NCI-H1092 (cell line): ENCODE data around the gene BCAR3.

Experiments used
- DNase-seq: peaks from one replicate; lab custom pipeline; 2025; lab: John Stamatoyannopoulos, UW

BCAR3 gene

DNA sequence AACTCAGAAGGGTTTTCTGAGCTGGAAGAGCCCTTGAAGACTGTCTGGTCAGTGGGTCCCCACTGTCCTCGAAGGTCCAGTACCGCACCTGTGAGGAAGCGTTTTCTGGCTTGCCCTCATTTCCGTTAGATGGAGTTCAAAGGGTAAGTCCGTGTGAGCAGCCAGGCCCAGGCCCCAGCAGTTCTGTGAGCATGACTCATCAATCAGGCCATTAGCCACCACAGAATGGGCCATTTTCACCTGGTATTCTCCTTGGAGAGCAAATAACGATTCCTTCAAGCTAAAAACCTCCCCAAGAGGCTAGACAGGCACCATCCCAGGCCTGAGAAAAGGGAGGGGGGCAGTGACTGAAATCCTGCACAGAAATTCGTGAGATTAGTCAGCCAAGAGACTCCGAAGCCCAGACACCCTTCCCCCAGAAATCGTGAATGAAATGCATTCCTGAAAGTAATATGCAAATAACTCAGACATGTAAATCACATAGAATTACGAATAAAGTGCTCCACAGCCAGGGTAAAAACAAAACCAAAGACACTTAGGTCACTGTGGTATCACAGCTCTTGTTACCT is 66.0 kb downstream of the BCAR3 start:
- DNase-seq, result no peak

DNA sequence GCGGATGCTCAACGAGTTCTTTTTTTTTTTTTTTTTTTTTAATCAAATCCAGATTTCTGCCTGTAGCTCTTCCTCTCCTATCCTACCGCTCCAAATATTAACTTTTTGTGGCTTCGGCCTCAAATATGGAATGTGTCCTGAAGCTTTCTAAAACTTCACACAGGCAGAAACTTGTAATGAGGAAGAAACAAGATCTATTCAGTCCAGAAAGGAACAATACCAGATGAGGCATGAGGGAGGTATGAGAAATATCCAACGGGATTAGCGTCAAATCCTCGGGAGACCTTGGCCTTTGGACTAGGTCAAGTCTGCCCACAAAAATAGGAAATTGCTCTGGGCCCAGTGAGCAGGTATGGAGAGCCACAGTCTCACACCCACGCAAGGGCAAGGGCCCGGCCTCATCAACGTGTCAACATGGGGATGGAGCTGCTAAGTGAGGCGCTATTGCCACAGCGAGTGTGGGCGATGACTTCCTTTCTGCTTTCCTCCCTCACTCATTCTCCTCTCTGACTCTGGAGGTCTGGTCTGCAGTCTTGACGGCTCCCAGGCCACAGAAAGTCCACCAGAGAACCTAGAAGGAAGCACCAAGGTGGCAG is 66.6 kb downstream of the BCAR3 start:
- no peak for DNase-seq

DNA sequence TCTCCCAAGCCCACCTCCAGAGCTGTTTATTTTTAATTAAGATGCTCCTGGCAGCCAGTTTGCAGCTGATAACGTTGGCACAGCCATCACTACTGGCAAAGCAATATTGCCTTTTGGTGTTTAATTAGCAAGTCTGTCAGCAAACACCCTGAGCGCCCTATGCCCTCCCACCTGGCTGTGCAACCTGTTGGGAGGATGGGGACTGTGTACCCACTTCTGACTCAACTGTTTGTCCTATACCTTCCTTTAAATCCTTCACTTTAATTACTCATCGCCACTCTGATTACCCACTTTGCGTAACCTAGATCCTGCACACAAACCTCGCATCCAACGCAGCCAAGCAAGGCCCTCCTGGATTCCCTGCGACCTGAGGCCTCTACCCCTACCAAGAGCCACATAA is 67.1 kb downstream of the BCAR3 start:
- peak; percentile 31 for DNase-seq

DNA sequence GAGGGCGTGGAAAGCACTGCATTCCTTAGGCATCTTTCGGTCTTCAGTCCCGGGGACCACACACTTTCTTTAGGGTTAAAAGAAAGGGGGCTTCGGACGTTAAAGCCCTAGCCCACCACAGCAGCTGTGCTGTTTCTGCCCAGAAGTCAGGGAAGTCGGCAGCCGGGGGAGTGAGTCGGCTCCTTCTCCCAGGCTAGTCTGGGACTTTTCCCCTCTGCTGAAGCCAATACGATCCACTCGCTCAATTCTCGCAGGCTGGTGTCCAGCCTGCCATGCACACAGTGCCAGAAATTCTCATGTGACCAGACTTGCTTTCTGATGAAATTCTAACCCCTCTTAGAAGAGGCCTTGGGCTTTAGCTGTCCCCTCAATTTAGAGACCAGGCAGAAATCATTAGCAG is 67.7 kb downstream of the BCAR3 start:
- peak; percentile 31 for DNase-seq

DNA sequence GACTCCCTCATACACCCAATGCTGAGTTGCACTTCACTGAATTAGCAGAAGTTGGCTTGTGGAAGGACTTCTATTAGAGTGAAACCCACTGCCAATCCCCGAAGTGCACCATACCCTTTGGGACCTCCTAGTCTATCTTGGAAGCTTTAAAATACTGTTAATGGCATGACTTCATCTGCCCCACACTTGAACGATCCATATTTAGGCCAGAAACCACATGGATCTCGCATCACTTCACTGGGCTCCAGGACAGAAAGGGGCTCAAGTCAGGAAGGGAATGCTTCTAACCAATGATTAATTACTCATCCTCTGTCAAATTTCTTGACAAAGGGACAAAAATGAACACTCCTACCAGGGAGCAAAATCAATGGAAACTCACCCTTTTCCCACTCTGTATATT is 69.1 kb downstream of the BCAR3 start:
- no peak for DNase-seq

DNA sequence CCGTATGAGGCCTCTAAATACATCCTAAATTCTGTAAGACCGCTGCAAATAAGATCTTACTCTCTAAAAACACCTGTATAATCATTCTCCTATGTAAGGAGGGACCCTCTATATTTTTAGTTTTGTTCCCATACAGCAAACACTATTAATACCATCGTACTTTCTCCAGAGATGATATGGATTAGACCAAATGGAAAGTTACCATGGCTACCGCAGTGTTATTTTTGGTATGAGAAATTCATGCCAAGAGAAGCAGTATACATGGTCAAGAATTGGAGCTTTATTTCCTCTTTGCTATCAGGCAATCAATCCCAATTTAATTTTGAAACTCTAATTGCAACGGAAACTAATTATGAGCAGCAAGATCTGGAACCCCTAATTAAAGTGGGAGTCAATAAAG is 70.0 kb downstream of the BCAR3 start:
- DNase-seq, result no peak

DNA sequence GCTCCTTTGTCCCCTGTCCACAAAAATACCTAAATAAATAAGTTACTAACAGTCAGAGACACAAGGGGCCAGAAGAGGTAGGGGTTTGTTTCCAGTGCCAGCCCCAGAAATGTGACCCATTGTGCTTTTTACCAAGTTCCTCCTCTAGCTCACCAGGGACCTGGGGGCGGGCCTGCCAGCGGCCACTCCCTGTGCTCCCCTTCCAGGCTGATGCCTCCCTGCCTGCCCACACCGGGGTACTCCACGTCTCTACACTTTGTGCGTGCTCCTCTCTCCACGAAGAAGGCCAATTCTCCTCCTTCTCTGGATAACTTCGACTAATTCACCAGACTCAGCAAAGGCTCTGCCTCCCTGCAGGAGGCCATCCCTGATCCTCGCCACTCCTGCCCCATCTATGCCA is 72.1 kb downstream of the BCAR3 start:
- no peak for DNase-seq

DNA sequence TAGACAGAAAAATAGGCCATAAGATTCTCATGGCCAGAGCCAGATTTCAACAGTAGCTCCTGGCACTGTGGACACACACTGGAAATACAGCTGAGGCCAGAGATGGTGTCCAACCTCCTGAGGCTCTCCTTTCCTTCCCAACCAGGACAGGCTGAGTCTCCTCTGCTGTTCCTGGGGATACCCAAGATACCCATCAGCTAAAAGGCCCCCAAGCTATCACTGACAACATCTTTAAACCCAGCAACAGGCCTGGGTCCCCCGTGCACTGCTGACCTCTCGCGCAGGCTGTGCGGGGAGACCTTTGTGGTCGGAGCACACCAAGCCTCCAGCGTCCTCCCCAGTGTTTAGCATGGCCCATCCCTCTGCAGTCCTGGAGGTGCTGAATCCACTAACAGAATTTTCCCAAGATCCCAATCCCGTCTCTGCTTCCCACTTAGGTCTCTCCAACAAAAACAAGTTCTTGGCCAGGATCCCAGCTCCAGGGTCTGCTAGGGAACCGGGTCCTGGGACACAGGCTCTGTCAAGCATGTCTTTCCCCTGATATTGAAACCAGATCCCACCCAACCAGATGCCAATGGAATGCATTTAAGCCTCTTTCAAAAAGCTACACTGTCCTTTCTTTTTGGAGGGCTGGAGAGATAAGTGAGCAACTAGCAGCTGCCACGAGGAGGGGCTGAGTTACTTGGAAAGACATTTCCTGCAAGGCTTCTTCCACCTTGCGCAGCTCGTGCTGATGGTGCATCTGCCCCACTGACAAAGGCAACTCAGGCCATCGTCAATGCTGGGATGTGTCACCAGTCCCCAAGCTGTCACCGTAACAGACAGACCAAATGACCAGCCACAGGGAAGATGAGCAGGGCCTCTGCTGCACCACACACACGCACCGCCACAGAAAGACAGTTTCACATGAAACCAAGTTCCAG is 73.2 kb downstream of the BCAR3 start:
- no peak for DNase-seq

DNA sequence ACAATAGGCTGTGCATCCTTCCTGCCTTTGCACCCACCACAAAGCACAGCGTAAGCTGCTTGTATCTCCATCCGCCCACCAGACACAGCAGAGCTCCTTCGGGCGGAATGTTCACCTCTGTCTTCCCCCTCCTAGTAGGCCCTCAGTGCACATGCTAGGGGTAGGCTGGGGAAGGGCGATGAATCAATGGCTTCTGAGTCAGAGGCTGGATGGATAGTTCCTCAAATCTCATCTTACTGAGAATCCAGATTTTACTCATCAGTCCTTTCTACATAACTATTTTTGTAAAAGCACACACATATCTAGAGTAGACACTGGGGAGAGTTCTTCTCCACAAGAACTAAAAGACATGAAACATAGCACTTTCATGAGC is 73.8 kb downstream of the BCAR3 start:
- DNase-seq, result no peak

DNA sequence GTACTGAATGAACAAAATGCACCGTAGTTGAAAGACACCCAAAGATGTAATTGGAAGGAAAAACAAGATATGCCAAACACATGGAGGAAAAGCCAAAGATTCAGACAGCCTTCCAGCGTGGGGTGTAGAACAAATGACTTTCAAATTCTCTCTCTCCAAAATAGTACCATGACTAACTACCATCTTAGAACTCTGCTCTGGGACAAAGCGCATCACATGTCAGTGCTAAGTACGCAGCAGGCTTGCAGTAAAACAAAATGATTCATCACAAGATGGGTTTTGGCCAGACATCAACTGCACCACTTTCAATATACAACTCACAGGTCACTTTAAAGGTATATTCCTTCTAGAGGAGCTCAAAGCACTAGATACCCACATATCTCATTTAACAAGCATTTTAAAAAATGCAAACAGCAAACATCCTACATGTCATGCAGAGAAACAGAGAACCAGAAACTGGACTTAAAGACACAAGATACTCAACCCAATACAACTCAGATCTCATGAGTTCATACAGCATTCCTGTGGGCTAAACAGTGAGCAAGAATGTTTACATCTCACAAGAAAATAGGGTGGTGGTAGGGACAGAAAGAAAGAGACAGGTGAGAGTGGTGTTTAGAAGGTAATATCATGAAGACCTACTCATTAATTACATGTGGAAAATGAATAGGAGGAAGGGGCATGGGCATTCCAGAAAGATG is 75.7 kb downstream of the BCAR3 start:
- no peak for DNase-seq

DNA sequence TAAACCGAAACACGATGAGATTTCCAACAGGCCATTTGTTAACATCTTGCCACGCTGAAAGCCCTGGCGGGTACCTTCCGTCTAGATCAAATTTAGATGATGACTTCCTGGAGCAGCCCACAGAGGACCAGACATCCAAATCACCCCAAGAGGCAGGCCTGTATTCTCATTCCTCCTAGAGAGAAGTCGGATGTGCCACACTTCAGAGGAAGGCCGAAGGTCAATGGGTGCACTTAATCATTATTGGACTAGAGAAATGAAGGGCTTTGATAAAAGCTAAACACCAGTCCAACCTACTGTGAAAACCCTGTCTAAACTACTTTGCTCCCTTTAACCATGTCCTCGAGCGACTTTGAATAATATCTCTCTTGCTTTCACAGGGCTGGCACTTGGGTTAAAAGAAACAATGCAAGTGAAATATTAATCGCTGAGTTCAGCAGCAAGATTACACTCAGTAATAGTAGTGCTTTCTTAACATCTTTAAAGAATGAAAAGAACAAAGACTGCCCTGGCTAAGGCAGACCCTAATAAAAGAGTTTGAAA is 76.5 kb downstream of the BCAR3 start:
- no peak for DNase-seq

DNA sequence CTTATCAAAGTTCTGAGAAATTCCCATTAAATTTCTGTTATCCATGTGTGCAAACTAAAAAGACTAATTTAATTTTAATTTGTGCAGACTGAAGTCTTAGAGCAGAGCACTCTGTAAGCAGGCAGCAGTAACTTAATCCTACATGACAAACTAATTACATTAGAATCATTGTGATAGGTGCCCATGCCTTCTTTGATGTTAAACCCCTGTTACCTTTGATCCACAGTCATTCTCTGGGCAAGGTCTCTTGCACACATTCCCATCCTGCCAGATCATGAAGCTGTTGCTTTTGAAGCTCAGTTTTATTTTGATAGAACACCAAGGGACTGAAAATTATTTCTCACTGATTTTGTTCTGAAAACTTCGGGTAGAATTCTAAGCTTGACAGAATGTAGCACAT is 77.2 kb downstream of the BCAR3 start:
- DNase-seq, result no peak

DNA sequence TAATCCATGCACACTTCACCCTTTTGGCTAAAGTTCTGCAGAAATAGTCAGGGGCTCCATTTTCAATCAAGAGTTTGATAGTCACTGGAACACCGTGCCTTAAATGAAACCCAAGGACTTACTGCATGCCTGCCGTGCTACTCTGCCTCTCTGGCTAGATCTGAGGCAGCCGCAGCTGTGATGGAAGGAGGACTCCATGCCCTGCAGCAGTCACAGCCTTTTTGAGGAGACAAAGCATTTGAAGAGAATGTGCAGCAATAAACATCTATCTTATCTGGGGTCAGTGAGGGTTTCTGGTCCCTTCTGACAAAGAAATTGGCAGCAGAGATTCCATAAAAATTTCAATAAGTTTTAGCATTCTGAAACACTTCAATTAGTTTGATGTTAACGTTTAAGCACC is 78.0 kb downstream of the BCAR3 start:
- no peak for DNase-seq

DNA sequence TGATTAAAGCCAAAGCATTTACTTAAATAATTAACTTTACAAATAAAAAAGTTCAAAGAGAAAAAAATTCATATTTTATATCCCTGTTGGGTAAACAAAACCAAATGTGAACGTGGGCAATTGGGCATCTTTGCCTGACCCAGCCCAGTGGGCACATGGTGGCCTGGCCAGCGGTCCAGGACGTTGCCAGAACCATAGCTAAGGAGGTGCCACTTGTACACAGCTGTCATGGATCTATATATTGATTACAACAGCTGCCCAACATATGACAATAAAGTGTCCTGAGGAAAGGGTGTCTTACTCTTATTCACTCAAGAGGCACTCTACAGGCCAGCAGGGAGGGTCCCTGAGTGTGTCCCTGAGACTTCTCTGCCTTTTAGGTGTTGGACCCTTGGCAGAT is 78.5 kb downstream of the BCAR3 start:
- no peak for DNase-seq

DNA sequence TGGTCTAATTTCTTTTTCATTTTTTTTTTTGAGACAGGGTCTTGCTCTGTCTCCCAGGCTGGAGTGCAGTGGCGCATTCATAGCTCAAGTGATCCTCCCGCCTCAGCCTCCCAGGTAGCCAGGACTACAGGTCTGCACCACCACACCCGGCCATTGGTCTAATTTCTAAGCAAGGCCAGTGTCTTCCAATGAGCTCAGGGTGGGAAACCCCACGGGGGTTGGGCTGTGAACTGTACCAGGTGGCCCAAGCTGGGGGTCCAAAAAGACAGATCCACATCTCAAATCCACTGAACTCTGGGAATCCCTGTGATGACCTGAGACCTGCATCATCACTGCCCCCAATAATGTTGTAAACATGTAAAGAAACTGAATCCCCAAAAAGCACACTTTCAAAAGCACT is 79.5 kb downstream of the BCAR3 start:
- DNase-seq, result no peak

DNA sequence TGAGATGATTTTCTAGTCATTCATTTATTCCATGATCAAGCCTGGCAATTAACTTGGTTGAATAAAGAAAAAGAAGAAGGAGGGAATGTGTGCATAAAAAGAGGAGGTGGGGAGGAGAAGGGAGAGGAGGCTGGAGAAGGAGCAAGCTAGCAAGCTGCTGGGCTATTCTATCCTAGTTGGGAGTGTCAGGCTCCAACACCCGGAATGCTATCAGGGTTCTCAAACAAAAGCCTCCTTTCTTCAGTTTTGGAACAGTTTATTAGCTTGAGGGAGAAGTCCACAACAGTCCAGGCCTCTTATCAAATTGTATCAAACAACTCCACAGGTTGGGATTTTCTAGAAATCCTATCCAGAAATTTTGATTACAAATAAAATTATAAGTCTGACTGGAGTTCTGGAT is 80.0 kb downstream of the BCAR3 start:
- DNase-seq, result no peak

DNA sequence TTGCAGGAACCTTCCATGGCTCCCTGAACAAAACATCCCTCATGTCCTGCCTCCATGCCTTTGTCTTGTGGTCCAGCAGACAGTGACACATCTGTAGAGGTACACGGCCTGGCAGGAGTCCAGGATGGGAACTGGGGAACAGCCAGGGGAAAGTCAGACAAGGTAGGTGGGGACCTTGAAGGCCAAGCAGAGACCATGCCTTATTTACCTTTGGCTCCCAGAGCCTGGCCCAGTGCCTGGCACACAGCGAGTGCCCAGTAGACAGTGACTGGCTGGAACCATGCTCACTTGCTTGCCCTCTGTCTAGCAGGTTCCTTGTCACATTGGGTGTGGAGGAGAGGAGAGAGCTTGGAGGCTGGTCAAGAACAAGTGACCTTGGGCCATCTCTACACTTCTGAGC is 81.0 kb downstream of the BCAR3 start:
- no peak for DNase-seq

DNA sequence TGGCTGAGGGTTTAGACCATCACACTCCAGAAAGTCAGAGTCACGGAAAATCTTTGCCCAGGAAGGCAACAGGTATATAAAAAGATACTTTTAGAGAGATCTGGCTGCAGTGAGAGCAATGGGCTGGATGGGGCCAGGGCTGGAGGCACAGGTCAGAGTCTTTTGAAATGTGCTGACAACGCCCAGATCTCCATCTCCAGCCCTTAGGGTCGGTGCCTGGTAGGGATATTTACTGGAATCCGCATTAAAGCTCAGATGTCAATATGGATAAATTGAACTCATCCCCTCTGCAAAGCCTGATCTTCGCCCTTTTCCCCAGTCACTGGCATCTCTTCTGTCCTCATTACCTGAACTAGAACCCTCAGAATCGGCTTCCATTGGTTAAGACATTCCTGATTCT is 82.2 kb downstream of the BCAR3 start:
- no peak for DNase-seq

DNA sequence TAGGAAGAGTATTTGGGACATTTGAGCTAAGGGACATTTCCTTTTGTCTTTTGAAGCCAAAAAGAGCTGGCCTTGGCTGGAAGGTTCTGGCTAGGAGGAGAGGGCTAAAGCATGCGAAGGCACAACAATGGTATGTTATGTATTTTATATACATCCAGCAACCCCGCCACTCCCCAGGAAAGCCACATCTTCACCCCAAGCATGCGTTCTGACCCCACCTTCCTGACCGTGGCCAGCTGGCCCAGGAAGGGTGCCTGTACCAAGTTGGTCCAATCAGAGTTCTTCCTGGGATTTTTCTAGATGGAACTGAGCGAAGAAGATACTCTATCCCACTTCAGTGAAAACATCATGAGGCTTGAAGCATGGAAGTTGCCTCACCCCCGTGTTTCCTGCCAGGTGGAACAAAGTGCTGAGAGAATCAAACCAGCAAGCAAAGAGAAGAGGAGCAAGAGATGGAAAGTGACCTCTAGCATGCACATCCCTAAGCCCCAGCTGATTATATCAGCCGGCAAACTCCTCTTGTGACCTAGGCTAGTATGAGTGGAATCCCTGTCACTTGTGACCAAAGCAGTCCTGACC is 82.7 kb downstream of the BCAR3 start:
- DNase-seq, result no peak

DNA sequence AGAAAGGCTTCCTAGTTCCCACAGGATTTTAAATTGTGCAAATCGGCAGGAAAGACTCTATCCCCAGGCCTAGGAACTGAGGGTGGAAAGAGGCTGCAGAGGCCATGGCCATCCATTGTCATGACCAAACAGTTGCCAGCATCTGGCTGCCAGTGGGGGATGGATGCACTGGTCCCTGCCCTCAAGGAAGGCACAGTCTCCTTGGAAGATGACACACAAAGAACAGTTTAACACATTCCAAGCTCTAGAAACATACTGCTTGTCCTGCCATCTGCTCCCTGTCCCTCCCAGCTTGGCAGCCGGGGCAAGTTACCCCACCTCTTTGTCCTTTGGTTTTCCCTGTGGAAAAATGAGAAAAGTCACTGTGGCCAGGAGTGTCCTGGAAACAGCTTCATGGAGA is 83.2 kb downstream of the BCAR3 start:
- DNase-seq, result no peak

DNA sequence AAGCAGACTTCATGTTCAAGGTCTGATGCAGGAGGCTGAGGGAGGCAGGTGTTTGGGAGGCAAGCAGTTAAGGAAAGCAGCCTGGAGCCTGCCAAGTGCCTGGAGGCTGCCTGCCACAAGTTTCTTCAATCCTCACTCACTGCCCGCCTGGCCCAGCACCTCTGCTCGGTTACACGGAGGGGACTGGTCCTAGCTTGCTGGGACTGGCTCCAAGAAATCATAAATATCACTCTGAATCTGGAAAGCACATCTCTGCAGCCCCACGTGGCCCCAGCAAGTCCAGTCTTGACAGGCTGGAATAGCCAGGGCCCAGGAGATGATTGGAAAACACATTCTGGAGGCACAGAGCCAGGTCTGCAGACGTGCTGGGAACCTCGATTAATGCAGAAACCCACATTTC is 83.9 kb downstream of the BCAR3 start:
- no peak for DNase-seq
